HG03571 (cell line): ENCODE measurements around the gene ACKR4.
"Not testable (repeated sequence)": the region's sequence is repeated elsewhere in the genome, so short reads cannot be mapped to it uniquely, and the experiment has no call there.

Experiments
- ATAC-seq: cut with Tn5 transposase; IDR thresholded peaks from one replicate; pipeline ENCODE4 v1.9.1; 2021; ENCODE audit not compliant: unreplicated experiment

The ACKR4 gene

GRCh38 chr3:132638706-132639105, 41.6 kb downstream of the ACKR4 start:
- ATAC-seq, result no peak

- not testable (repeated sequence) for ATAC-seq
These were observed 44.4 kb downstream of the ACKR4 start for GRCh38 chr3:132641427-132641826.

GRCh38 chr3:132641837-132642538, 44.9 kb downstream of the ACKR4 start:
- ATAC-seq, result no peak

GRCh38 chr3:132642539-132642847, 45.4 kb downstream of the ACKR4 start:
- no peak for ATAC-seq

GRCh38 chr3:132643366-132643765, 46.3 kb downstream of the ACKR4 start:
- ATAC-seq, result no peak

- no peak for ATAC-seq
These were observed 48.0 kb downstream of the ACKR4 start for GRCh38 chr3:132645058-132645457.

GRCh38 chr3:132650153-132650552, 53.1 kb downstream of the ACKR4 start:
- ATAC-seq, result no peak
